OCI-LY3 (cell line): ENCODE results near the gene RPS6KB2.

Experiments
- H2AFZ ChIP-seq: fragments of 200-600, 300-600 bp; shearing (Covaris generic); 2 replicates; pipeline ENCODE4 v1.6.0; 2014; ENCODE audit warnings: antibody characterized with exemption, low read depth, low read length
- H3K27ac ChIP-seq: fragments of 200-600, 300-600 bp; sonication (generic); 2 replicates; pipeline ENCODE4 v1.5.1; 2014; ENCODE audit warnings: mild to moderate bottlenecking, low read length, moderate library complexity, mixed read lengths
- H3K27me3 ChIP-seq: fragments of 200-600, 300-600 bp; sonication (generic); 2 replicates; pipeline ENCODE4 v1.6.1; 2014; ENCODE audit warnings: low read depth, low read length, mixed read lengths
- H3K36me3 ChIP-seq: fragments of 200-600, 300-600 bp; sonication (generic); replicated peaks from 2 replicates; pipeline ENCODE3; 2014; ENCODE audit warnings: low read depth, low read length, mixed read lengths
- H3K4me1 ChIP-seq: fragments of 300-600, 200-600 bp; sonication (generic); 2 replicates; pipeline ENCODE4 v1.6.1; 2014; ENCODE audit warnings: low read length, mixed read lengths
- H3K4me2 ChIP-seq: fragments of 200-600, 300-600 bp; sonication (generic); 2 replicates; pipeline ENCODE4 v1.6.1; 2014; ENCODE audit warnings: low read length, mixed read lengths
- H3K4me3 ChIP-seq: fragments of 300-600, 200-600 bp; sonication (generic); 2 replicates; pipeline ENCODE4 v1.5.1; 2014; ENCODE audit warnings: antibody characterized with exemption, mild to moderate bottlenecking, low read length, moderate library complexity
- H3K79me2 ChIP-seq: fragments of 300-600, 200-600 bp; shearing (Covaris generic); 2 replicates; pipeline ENCODE4 v1.6.1; 2014; ENCODE audit warnings: mild to moderate bottlenecking, low read length, mixed read lengths
- H3K9ac ChIP-seq: fragments of 300-600, 200-600 bp; shearing (Covaris generic); 2 replicates; pipeline ENCODE4 v1.6.0; 2014; ENCODE audit warnings: mild to moderate bottlenecking, low read length, moderate library complexity
- H3K9me3 ChIP-seq: fragments of 200-600, 300-600 bp; shearing (Covaris generic); 2 replicates; pipeline ENCODE4 v1.6.1; 2014; ENCODE audit warnings: low read length, mixed read lengths; ENCODE audit not compliant: insufficient read depth
- H4K20me1 ChIP-seq: fragments of 200-600, 300-600 bp; sonication (generic); 2 replicates; pipeline ENCODE4 v1.6.1; 2016; ENCODE audit warnings: low read length, mixed read lengths; ENCODE audit not compliant: insufficient read depth
- EZH2phosphoT487 ChIP-seq: fragments of 200-600 bp; shearing (Covaris generic); IDR thresholded peaks from 2 replicates; pipeline ENCODE4 v1.6.1; 2018; ENCODE audit warnings: antibody characterized with exemption, mixed run types, low read depth
- TF ChIP-seq, protein P1 (sequence below): fragments of 200-600, 300-600 bp; sonication (generic); IDR thresholded peaks from 2 replicates; pipeline ENCODE4 v1.5.1; 2014; ENCODE audit warnings: antibody characterized with exemption, low read length, low read depth

Gene RPS6KB2

DNA sequence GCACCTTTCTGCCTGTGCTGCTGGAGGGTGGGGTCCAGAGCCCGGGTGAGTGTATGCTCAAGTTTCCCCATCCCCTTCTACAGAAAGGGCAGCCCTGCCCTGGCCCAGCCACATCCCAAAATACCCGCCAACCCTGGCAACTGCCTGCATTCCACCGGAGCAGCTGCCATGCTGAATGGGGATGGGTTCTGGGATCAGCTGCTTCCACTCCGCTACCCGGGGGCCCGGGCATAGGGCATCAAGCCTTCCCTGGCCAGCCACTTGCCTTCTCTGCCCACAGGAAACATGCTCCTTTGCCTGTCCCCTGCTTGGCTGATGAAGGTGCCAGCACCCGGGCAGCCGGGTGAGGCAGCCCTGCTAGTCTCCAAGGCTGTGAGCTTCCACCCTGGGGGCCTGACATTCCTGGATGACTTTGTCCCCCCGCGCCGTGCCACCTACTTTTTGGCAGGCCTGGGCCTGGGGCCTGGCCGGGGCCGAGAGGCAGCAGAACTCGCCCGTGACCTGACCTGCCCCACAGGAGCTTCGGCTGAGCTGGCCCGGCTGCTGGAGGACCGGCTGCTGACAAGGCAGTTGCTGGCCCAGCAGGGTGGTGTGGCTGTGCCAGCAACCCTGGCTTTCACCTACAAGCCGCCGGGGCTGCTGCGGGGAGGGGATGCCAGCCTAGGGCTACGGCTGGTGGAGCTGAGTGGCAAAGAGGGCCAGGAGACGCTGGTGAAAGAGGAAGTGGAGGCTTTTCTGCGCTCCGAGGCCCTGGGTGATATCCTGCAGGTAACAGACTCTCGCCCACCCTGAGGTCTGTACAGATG, 9.6 kb upstream of the RPS6KB2 start:
- H3K9me3 ChIP-seq, result no peaks in the 10 kb centered on the region
- peaks cover 34% of the 10 kb centered on the region for H3K27me3 ChIP-seq
- 0 out of 2 replicates have a peak overlapping the region, but pooled peaks have one; percentile 6 for H2AFZ ChIP-seq
- peak overlapping the region; percentile 31 for H3K9ac ChIP-seq
- no peak for TF ChIP-seq EZH2phosphoT487
- TF ChIP-seq, protein P1, sequence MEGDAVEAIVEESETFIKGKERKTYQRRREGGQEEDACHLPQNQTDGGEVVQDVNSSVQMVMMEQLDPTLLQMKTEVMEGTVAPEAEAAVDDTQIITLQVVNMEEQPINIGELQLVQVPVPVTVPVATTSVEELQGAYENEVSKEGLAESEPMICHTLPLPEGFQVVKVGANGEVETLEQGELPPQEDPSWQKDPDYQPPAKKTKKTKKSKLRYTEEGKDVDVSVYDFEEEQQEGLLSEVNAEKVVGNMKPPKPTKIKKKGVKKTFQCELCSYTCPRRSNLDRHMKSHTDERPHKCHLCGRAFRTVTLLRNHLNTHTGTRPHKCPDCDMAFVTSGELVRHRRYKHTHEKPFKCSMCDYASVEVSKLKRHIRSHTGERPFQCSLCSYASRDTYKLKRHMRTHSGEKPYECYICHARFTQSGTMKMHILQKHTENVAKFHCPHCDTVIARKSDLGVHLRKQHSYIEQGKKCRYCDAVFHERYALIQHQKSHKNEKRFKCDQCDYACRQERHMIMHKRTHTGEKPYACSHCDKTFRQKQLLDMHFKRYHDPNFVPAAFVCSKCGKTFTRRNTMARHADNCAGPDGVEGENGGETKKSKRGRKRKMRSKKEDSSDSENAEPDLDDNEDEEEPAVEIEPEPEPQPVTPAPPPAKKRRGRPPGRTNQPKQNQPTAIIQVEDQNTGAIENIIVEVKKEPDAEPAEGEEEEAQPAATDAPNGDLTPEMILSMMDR, result no peak
- H3K36me3 ChIP-seq, result no peaks in the 10 kb centered on the region
- peak overlapping the region; percentile 52 for H3K4me3 ChIP-seq
- H3K4me2 ChIP-seq, result peak overlapping the region; percentile 65
- H3K4me1 ChIP-seq, result peaks cover 22% of the 10 kb centered on the region
- H4K20me1 ChIP-seq, result no peaks in the 10 kb centered on the region
- no peak overlapping the region for H3K27ac ChIP-seq
- no peaks in the 10 kb centered on the region for H3K79me2 ChIP-seq

GRCh38 chr11:67419325-67420049, 8.8 kb upstream of the RPS6KB2 start:
- Histone ChIP-seq H2AFZ (no peak overlapping the region), H3K79me2 (no peaks in the 10 kb centered on the region), H3K9me3 (no peaks in the 10 kb centered on the region), H3K9ac (peak overlapping the region; percentile 31; the same call in 1 of the 2 replicates), H3K27ac (no peak overlapping the region), H3K4me3 (peak overlapping the region; percentile 52), H4K20me1 (no peaks in the 10 kb centered on the region), H3K4me2 (peak overlapping the region; percentile 70), H3K27me3 (peaks cover 34% of the 10 kb centered on the region), H3K36me3 (no peaks in the 10 kb centered on the region), H3K4me1 (peaks cover 22% of the 10 kb centered on the region)
- TF ChIP-seq EZH2phosphoT487, result no peak
- TF ChIP-seq, protein P1, result no peak

- Histone ChIP-seq H4K20me1 (no peaks in the 10 kb centered on the region), H3K27ac (no peak overlapping the region), H3K4me3 (peak overlapping the region; percentile 78), H3K27me3 (peaks cover 30% of the 10 kb centered on the region), H3K36me3 (no peaks in the 10 kb centered on the region), H3K79me2 (no peaks in the 10 kb centered on the region), H3K9ac (peak overlapping the region; percentile 54), H3K9me3 (no peaks in the 10 kb centered on the region), H3K4me2 (peak overlapping the region; percentile 70), H3K4me1 (peaks cover 22% of the 10 kb centered on the region), H2AFZ (no peak overlapping the region)
- TF ChIP-seq, protein P1, result no peak
- no peak for TF ChIP-seq EZH2phosphoT487
Observed at GRCh38 chr11:67420147-67420645, 8.1 kb upstream of the RPS6KB2 start.
